Measurements from ENCODE around the gene CFH. TPM values are rescaled to one million over a fixed set of nuclear protein-coding genes. Genes with fewer than 3 reads are reported as not detected.
A peak's percentile ranks its signal among the peaks of the same experiment; 100 is the strongest.
"Not testable (repeated sequence)": the region's sequence is repeated elsewhere in the genome, so short reads cannot be mapped to it uniquely, and the experiment has no call there.

The CFH gene
- total RNA-seq, 1 donor, result 11.8 TPM

DNA sequence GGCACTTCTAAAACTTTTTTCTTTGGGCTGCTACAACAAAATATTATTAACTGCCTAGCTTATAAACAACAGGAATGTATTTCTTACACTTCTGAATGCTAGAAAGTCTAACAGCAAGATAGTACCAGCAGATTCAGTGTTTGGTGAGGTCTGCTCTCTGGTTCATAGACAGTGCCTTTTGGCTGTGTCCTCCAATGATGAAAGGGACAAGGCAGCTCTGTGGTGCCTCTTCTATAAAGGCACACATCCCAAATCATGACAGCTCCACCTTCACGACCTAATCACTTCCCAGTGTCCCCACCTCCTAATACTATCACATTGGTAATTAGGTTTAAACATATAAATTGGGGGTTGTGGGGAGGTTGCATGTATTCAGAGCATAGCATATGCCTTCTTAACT, 9.5 kb downstream of the CFH start:
- DNase-seq (ENCODE audit: low read depth in 2 of 3, low spot score in 2 of 3), result no peak

GRCh38 chr1:196667131-196667530, 15.3 kb downstream of the CFH start:
- no peak for DNase-seq (ENCODE audit: low read depth in 2 of 3, low spot score in 2 of 3)

DNA sequence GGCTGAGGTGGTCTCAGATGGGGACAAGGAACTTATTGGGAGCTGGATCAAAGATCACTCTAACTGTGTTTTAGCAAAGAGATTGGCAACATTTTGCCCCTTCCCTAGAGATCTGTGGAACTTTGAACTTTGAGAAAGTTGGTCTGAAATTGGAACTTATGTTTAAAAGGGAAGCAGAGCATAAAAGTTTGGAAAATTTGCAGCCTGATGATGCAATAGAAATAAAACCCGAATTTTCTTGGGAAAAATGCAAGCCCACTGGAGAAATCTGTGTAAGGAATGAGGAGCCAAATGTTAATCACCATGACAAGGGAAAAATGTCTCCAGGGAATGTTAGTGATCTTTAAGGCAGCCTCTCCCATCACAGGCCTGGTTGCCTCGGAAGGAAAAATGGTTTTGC, 17.2 kb downstream of the CFH start:
- DNase-seq (ENCODE audit: low read depth in 2 of 3, low spot score in 2 of 3), result no peak

GRCh38 chr1:196669693-196670092, 17.9 kb downstream of the CFH start:
- no peak for DNase-seq (ENCODE audit: low read depth in 2 of 3, low spot score in 2 of 3)

GRCh38 chr1:196674908-196675307, 23.1 kb downstream of the CFH start:
- no peak for DNase-seq (ENCODE audit: low read depth in 2 of 3, low spot score in 2 of 3)

DNA sequence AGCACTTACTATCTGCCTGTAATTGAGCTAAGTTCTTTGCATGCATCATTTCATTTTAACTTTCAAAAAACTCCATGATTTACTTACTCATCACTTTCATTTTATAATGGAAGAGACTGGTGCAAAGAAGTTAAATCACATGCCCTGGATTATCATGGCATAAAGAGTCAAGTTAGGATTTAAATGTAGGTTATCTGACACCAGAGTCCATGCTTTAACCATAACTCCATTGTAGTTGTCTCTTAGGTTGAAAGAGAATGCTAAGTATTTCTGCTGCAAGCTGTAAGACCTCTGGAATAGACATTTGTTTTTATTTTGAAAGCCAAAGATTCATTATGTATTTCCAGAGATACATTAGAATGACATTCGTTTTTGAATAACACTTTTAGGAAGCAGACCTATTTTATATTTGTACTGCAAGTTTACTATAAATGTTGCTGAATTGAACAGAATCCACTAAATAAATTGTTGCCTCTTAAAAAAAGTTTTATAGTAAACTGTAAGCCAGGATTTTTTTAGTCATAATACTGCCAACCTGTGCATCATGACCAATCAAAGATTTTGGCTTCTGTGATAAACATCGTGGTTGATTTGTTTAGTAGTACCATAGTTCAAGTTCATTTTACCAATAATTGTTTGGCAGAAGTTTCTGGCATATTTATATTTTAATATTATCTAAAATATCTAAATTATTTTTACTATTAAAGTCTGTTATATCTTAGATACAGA, 26.1 kb downstream of the CFH start:
- DNase-seq (ENCODE audit: low read depth in 2 of 3, low spot score in 2 of 3), result no peak

GRCh38 chr1:196678510-196678884, 26.7 kb downstream of the CFH start:
- DNase-seq (ENCODE audit: low read depth in 2 of 3, low spot score in 2 of 3), result no peak

DNA sequence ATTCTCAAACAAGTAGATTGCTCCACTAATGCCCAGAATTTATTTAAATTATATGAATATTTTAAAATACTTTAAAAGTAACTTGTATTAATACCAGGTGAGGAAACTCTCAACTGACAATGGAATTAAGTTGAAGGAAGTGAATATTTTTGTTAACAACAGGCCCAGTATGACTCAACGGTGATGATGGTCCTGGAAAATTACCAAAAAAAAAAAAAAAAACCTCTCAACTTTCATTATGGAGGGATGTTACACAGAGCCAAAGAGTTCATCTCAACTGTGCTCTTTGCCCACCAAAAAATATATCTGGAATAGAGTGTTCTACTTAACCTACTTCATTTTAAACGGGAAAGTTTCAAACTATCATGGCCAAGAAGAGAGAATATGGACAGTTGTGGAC, 28.3 kb downstream of the CFH start:
- no peak for DNase-seq (ENCODE audit: low read depth in 2 of 3, low spot score in 2 of 3)

- no peak for DNase-seq (ENCODE audit: low read depth in 2 of 3, low spot score in 2 of 3)
These were observed 32.6 kb downstream of the CFH start for GRCh38 chr1:196684476-196684875.

GRCh38 chr1:196685506-196685905, 33.7 kb downstream of the CFH start:
- no peak for DNase-seq (ENCODE audit: low read depth in 2 of 3, low spot score in 2 of 3)

- no peak for DNase-seq (ENCODE audit: low read depth in 2 of 3, low spot score in 2 of 3)
These were observed 37.2 kb downstream of the CFH start for GRCh38 chr1:196689001-196689400.

GRCh38 chr1:196690582-196690981, 38.7 kb downstream of the CFH start:
- DNase-seq (ENCODE audit: low read depth in 2 of 3, low spot score in 2 of 3), result no peak

DNA sequence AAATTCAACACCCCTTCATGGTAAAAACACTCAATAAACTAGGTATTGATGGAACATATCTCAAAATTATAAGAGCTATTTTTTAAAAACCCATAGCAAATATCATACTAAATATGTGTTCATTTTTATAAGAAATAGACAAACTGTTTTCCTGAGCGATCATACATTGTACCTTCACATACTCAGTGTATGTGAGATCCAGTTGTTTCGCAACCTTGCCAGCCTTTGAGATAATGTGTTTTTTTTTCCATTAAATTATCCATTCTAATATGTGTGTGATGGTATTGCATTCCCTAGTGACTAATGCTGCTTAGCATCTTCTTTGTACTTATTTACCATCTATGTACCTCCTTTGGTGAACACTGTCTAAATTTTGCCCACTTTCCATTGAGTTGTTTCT, 47.1 kb downstream of the CFH start:
- no peak for DNase-seq (ENCODE audit: low read depth in 2 of 3, low spot score in 2 of 3)

GRCh38 chr1:196701144-196701543, 49.3 kb downstream of the CFH start:
- no peak for DNase-seq (ENCODE audit: low read depth in 2 of 3, low spot score in 2 of 3)

- not testable (repeated sequence) for DNase-seq (ENCODE audit: low read depth in 2 of 3, low spot score in 2 of 3)
These were observed 58.0 kb downstream of the CFH start for GRCh38 chr1:196709892-196710291.

- DNase-seq (ENCODE audit: low read depth in 2 of 3, low spot score in 2 of 3), result no peak
These were observed 66.0 kb downstream of the CFH start for GRCh38 chr1:196717868-196718267.

DNA sequence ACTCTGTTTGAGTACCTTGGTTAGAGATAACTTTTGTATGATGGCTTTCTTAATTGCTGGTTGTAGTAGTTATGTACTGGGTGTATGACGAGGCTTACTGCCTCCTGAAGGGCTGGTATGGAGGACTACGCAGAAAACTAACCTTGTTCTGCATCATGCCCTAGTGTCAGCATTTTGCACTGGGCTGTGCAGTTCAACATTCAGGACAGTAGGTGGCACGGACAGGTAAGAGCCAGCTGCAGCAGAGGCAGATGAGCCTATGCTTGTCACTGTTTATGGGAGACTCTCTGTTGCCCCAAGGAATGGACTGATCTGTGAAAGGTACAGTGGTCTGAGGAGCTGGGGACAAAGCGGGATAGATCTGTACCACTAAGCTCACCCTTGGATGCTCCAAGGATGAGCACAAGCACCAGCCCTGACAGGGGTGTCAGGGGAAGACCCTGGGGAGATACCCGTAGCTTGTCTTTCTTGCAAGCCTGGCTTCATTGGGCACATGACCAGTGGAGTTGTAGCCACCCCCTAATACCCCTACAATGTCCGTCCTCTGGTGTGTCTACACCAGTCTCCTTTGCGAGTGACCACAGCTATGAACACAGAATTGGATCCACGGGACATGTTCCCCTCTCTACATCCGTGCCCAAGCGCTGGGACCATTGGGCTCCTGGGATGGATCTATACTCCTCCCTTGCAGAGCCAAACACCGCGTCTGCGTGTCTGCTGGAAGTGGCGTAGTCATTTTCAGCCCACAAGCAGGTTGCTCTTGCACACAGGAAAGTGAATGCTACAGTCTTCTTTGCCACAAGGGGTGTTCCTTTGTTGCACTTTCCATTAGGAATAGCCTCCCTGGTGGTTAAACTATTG, 71.7 kb downstream of the CFH start:
- peak in 1 of 3 donors; percentile 25 for DNase-seq (ENCODE audit: low read depth in 2 of 3, low spot score in 2 of 3)

GRCh38 chr1:196732526-196732925, 80.7 kb downstream of the CFH start:
- DNase-seq (ENCODE audit: low read depth in 2 of 3, low spot score in 2 of 3), result no peak

GRCh38 chr1:196733091-196733970, 81.5 kb downstream of the CFH start:
- DNase-seq (ENCODE audit: low read depth in 2 of 3, low spot score in 2 of 3), result no peak

GRCh38 chr1:196734006-196734405, 82.2 kb downstream of the CFH start:
- DNase-seq (ENCODE audit: low read depth in 2 of 3, low spot score in 2 of 3), result no peak

DNA sequence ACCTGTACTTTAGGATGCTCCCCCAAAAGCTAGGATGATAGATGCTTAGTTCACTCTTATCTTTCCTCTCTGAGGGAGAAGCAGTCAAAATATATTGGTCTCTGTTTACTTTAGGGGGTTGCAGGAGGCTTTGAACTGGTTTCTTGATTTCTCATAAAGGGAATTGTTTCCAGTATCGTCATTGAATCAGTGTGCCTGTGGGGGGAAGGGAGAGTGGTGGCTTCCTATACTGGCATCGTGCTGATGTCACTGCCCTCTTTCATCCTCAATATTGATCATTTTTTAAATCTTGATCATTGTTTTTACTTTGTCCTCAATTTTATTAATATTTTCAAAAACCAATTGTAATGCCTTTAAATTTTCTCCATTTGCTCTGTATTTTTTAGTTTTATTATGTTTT, 82.6 kb downstream of the CFH start:
- DNase-seq (ENCODE audit: low read depth in 2 of 3, low spot score in 2 of 3), result no peak
